Ascending aorta (tissue), 2 donors: ENCODE results near the gene SMG6. TPM values are rescaled to one million over a fixed set of nuclear protein-coding genes. Genes with fewer than 3 reads are reported as not detected.

ENCODE experiments used
- DNase-seq, 2 donors: peaks; one replicate each; pipeline ENCODE4 v3.0.0-alpha.2; 2019; ENCODE audit warnings: low spot score in 2 of 2
- H3K27ac ChIP-seq, 2 donors: fragments of 200-600 bp; sonication (generic); one replicate each; pipeline ENCODE4 v1.5.1; 2016 to 2017; ENCODE audit warnings: mild to moderate bottlenecking in 1 of 2
- H3K27me3 ChIP-seq: fragments of 200-600 bp; sonication (generic); one replicate; pipeline ENCODE4 v1.5.1; 2017
- H3K36me3 ChIP-seq, 2 donors: fragments of 200-600 bp; sonication (generic); one replicate each; pipeline ENCODE4 v1.5.1; 2016
- H3K4me1 ChIP-seq, 2 donors: fragments of 200-600 bp; sonication (generic); one replicate each; pipeline ENCODE4 v1.5.1; 2016 to 2017; ENCODE audit warnings: mild to moderate bottlenecking in 1 of 2
- H3K4me3 ChIP-seq, 2 donors: fragments of 200-600 bp; sonication (generic); one replicate each; pipeline ENCODE4 v1.5.1; 2016 to 2017; ENCODE audit warnings: mild to moderate bottlenecking in 1 of 2
- H3K9me3 ChIP-seq, 2 donors: fragments of 200-600 bp; sonication (generic); one replicate each; pipeline ENCODE4 v1.5.1; 2016
- intact Hi-C: fragments of 100-400 bp; cut with DNase I; formaldehyde crosslinking; loops from one replicate; pipeline ENCODE4 v1.15.1; 2023
- total RNA-seq: library from RNA; depleted of rRNA; stranded (reverse); fragments of >200 nt; gene quantifications from one replicate; pipeline ENCODE4 v1.1.0, GENCODE V29; 2016
- TF ChIP-seq, protein P1 (sequence below), 3 experiments: fragments of 200-600 bp in 2 of 3; fragments of 450-650 bp in 1 of 3; sonication (generic) in 2 of 3; IDR thresholded peaks; one replicate each; pipeline ENCODE4 v1.5.1; 2016 to 2019; ENCODE audit warnings: antibody characterized with exemption in 3 of 3, mild to moderate bottlenecking in 1 of 3, moderate library complexity in 1 of 3

SMG6 gene
- total RNA-seq, 1 donor from 2014 or later = 50.8 TPM

DNA sequence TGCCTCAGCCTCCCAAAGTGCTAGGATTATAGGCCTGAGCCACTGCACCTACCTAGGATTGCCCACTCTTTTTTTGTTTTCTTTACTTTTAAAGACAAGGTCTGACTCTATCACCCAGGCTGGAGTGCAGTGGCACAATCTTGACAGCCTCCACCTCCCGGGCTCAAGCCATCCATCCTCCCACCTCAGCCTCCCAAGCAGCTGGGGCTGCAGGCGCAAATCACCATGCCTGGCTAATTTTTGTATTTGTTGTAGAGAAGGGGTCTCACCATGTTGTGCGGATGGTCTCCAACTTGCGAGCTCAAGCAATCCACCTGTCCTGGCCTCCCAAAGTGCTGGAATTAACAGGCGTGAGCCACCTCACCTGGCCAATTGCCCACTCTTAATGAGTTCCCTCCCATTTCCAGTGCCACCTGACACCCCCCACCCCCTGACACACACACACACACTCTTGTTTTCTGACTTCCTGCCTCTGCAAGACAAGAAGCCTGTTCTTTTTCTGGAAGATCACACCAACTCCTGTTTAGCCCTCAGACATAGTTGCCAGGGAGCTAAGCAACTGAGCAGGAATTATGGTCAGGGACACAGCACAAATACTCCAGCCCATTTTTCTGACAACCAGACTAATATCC is 259.2 kb downstream of the SMG6 start:
- H3K4me1 ChIP-seq = peaks cover 11 to 25% of the 10 kb centered on the region in 2 donors
- H3K27ac ChIP-seq = no peak overlapping the region
- no peak overlapping the region for H3K4me3 ChIP-seq
- TF ChIP-seq, protein P1, sequence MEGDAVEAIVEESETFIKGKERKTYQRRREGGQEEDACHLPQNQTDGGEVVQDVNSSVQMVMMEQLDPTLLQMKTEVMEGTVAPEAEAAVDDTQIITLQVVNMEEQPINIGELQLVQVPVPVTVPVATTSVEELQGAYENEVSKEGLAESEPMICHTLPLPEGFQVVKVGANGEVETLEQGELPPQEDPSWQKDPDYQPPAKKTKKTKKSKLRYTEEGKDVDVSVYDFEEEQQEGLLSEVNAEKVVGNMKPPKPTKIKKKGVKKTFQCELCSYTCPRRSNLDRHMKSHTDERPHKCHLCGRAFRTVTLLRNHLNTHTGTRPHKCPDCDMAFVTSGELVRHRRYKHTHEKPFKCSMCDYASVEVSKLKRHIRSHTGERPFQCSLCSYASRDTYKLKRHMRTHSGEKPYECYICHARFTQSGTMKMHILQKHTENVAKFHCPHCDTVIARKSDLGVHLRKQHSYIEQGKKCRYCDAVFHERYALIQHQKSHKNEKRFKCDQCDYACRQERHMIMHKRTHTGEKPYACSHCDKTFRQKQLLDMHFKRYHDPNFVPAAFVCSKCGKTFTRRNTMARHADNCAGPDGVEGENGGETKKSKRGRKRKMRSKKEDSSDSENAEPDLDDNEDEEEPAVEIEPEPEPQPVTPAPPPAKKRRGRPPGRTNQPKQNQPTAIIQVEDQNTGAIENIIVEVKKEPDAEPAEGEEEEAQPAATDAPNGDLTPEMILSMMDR (IDR thresholded peaks at IDR 0.05) = no peak
- no peaks in the 10 kb centered on the region for H3K27me3 ChIP-seq
- peaks cover 0 to 5% of the 10 kb centered on the region in 2 donors for H3K36me3 ChIP-seq
- H3K9me3 ChIP-seq = no peaks in the 10 kb centered on the region
- no peak for DNase-seq
- intact Hi-C loops = loop anchor here (5.0 to 10.0 kb wide), 2 partner anchors 327 to 480 kb away; partner anchors contain the start of gene PITPNA

- TF ChIP-seq, protein P1 (IDR thresholded peaks at IDR 0.05) = no peak
- H3K27ac ChIP-seq = peak overlapping the region; percentile 8 to 17
- no peak for DNase-seq
- intact Hi-C loops = loop anchor here (5.0 to 10.0 kb wide), 2 partner anchors 326 to 479 kb away; partner anchors contain the start of gene PITPNA
- H3K4me3 ChIP-seq = no peak overlapping the region
- H3K36me3 ChIP-seq = peaks cover 0 to 5% of the 10 kb centered on the region in 2 donors
- peaks cover 5 to 20% of the 10 kb centered on the region in 2 donors for H3K4me1 ChIP-seq
- H3K27me3 ChIP-seq = no peaks in the 10 kb centered on the region
- no peaks in the 10 kb centered on the region for H3K9me3 ChIP-seq
These were observed 259.8 kb downstream of the SMG6 start for GRCh38 chr17:2043785-2044184.

GRCh38 chr17:2042933-2043332 is 260.7 kb downstream of the SMG6 start:
- peak overlapping the region in 1 of 2 donors; percentile 74 for H3K4me3 ChIP-seq
- peak overlapping the region; percentile 81 to 90 for H3K27ac ChIP-seq
- H3K9me3 ChIP-seq = no peaks in the 10 kb centered on the region
- H3K4me1 ChIP-seq = peaks cover 4 to 17% of the 10 kb centered on the region in 2 donors
- TF ChIP-seq, protein P1 (IDR thresholded peaks at IDR 0.05) = no peak
- peaks cover 0 to 5% of the 10 kb centered on the region in 2 donors for H3K36me3 ChIP-seq
- H3K27me3 ChIP-seq = no peaks in the 10 kb centered on the region
- intact Hi-C loops = loop anchor here (5.0 to 10.0 kb wide), 2 partner anchors 326 to 478 kb away; partner anchors contain the start of gene PITPNA
- no peak for DNase-seq

- H3K4me1 ChIP-seq = peaks cover 4 to 17% of the 10 kb centered on the region in 2 donors
- peaks cover 5 to 9% of the 10 kb centered on the region in 2 donors for H3K36me3 ChIP-seq
- TF ChIP-seq, protein P1 (IDR thresholded peaks at IDR 0.05) = peak in 2 of 3 experiments; percentile 5 to 7
- H3K27ac ChIP-seq = peak overlapping the region; percentile 81 to 90
- intact Hi-C loops = loop anchor here (5.0 to 10.0 kb wide), 2 partner anchors 325 to 478 kb away; partner anchors contain the start of gene PITPNA
- peak overlapping the region; percentile 74 to 76 for H3K4me3 ChIP-seq
- no peak for DNase-seq
- no peaks in the 10 kb centered on the region for H3K27me3 ChIP-seq
- H3K9me3 ChIP-seq = no peaks in the 10 kb centered on the region
These were observed 261.2 kb downstream of the SMG6 start for GRCh38 chr17:2042390-2042847.

- intact Hi-C loops = loop anchor here (1.0 to 10.0 kb wide), 3 partner anchors 133 to 477 kb away; partner anchors contain the start of gene PITPNA
- Histone ChIP-seq H3K4me3 (peak within 1 kb of the TSS; percentile 74 to 76), H3K36me3 (peaks cover 11 to 14% of the 10 kb centered on the region in 2 donors), H3K27me3 (no peaks in the 10 kb centered on the region), H3K4me1 (peaks cover 4 to 17% of the 10 kb centered on the region in 2 donors), H3K9me3 (no peaks in the 10 kb centered on the region), H3K27ac (peak within 1 kb of the TSS; percentile 81 to 90)
- TF ChIP-seq, protein P1 (IDR thresholded peaks at IDR 0.05) = peak; percentile 47 to 61 (median 60)
- DNase-seq = peak; percentile 71 to 96
These were observed 261.8 kb downstream of the SMG6 start, which contains the start of gene OVCA2 for GRCh38 chr17:2041561-2042389. TSS of gene OVCA2 (plus strand) at chr17:2042022. CDS start at chr17:2042048, 26 bp downstream.
